ENCODE measurements around the gene GNPTG. TPM values are rescaled to one million over a fixed set of nuclear protein-coding genes. Genes with fewer than 3 reads are reported as not detected.

The GNPTG gene
- total and polyA plus RNA-seq, 5 donors = 39.7 to 47.1 (median 43.5) TPM

- ATAC-seq (peak; percentile 4 to 11), DNase-seq (peak in 2 of 3 donors; percentile 71 to 74)
- Histone ChIP-seq H3K9me3 (ENCODE audit: control insufficient read depth, low read length) (no peaks in the 10 kb centered on the region), H3K27ac (ENCODE audit: low read length) (peak overlapping the region; percentile 22), H3K4me1 (ENCODE audit: control insufficient read depth, insufficient read depth, low read length) (peaks cover 13% of the 10 kb centered on the region), H3K27me3 (ENCODE audit: control insufficient read depth, insufficient read depth) (no peaks in the 10 kb centered on the region), H3K4me3 (ENCODE audit: low read length) (no peak overlapping the region)
- WGBS = 21% methylated on average over 35 of the region's 35 CpGs
- intact Hi-C loops (cut with DNase I) = no loop called here
Observed at GRCh38 chr16:1311738-1312466, 39.8 kb upstream of the GNPTG start.

DNA sequence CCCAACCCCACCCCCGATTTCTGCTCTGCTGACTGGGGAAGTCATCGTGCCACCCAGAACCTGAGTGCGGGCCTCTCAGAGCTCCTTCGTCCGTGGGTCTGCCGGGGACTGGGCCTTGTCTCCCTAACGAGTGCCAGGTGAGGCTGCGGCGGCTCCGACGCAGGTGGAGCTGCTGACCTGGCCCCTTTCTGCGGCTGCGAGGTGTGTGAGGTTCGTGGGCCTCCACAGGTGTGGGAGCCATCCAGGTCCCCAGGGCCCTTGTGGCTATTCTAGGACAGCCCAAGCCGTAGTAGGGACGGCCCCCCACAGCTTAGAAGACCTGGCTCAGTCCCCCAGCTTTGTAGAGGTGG lies 39.3 kb upstream of the GNPTG start:
- ATAC-seq (no peak), DNase-seq (peak in 1 of 3 donors; percentile 49)
- Histone ChIP-seq H3K4me1 (ENCODE audit: control insufficient read depth, insufficient read depth, low read length) (peaks cover 13% of the 10 kb centered on the region), H3K9me3 (ENCODE audit: control insufficient read depth, low read length) (no peaks in the 10 kb centered on the region), H3K4me3 (ENCODE audit: low read length) (no peak overlapping the region), H3K27me3 (ENCODE audit: control insufficient read depth, insufficient read depth) (no peaks in the 10 kb centered on the region), H3K27ac (ENCODE audit: low read length) (peak overlapping the region; percentile 4)
- 78% methylated on average over 16 of the region's 16 CpGs for WGBS
- intact Hi-C loops (cut with DNase I) = no loop called here

GRCh38 chr16:1312903-1313302 lies 38.8 kb upstream of the GNPTG start:
- WGBS = 84% methylated on average over 15 of the region's 15 CpGs
- Histone ChIP-seq H3K4me1 (ENCODE audit: control insufficient read depth, insufficient read depth, low read length) (peaks cover 13% of the 10 kb centered on the region), H3K4me3 (ENCODE audit: low read length) (no peak overlapping the region), H3K27me3 (ENCODE audit: control insufficient read depth, insufficient read depth) (no peaks in the 10 kb centered on the region), H3K27ac (ENCODE audit: low read length) (no peak overlapping the region), H3K9me3 (ENCODE audit: control insufficient read depth, low read length) (no peaks in the 10 kb centered on the region)
- ATAC-seq = no peak
- intact Hi-C loops (cut with DNase I) = no loop called here
- DNase-seq = peak in 2 of 3 donors; percentile 42 to 55

- no peak for ATAC-seq
- H3K4me1 ChIP-seq (ENCODE audit: control insufficient read depth, insufficient read depth, low read length) = peaks cover 13% of the 10 kb centered on the region
- no peaks in the 10 kb centered on the region for H3K27me3 ChIP-seq (ENCODE audit: control insufficient read depth, insufficient read depth)
- H3K27ac ChIP-seq (ENCODE audit: low read length) = no peak overlapping the region
- intact Hi-C loops (cut with DNase I) = no loop called here
- H3K9me3 ChIP-seq (ENCODE audit: control insufficient read depth, low read length) = no peaks in the 10 kb centered on the region
- peak in 2 of 3 donors; percentile 53 to 55 for DNase-seq
- WGBS = 88% methylated on average over 38 of the region's 38 CpGs
- no peak overlapping the region for H3K4me3 ChIP-seq (ENCODE audit: low read length)
Observed at GRCh38 chr16:1313721-1314369, 37.9 kb upstream of the GNPTG start.

- ATAC-seq (no peak), DNase-seq (peak in 2 of 3 donors; percentile 36 to 59)
- intact Hi-C loops (cut with DNase I) = no loop called here
- H3K27me3 ChIP-seq (ENCODE audit: control insufficient read depth, insufficient read depth) = no peaks in the 10 kb centered on the region
- H3K27ac ChIP-seq (ENCODE audit: low read length) = no peak overlapping the region
- H3K9me3 ChIP-seq (ENCODE audit: control insufficient read depth, low read length) = no peaks in the 10 kb centered on the region
- no peak overlapping the region for H3K4me3 ChIP-seq (ENCODE audit: low read length)
- 85% methylated on average over 28 of the region's 28 CpGs for WGBS
- H3K4me1 ChIP-seq (ENCODE audit: control insufficient read depth, insufficient read depth, low read length) = peaks cover 13% of the 10 kb centered on the region
Observed at GRCh38 chr16:1314399-1315068, 37.2 kb upstream of the GNPTG start.

DNA sequence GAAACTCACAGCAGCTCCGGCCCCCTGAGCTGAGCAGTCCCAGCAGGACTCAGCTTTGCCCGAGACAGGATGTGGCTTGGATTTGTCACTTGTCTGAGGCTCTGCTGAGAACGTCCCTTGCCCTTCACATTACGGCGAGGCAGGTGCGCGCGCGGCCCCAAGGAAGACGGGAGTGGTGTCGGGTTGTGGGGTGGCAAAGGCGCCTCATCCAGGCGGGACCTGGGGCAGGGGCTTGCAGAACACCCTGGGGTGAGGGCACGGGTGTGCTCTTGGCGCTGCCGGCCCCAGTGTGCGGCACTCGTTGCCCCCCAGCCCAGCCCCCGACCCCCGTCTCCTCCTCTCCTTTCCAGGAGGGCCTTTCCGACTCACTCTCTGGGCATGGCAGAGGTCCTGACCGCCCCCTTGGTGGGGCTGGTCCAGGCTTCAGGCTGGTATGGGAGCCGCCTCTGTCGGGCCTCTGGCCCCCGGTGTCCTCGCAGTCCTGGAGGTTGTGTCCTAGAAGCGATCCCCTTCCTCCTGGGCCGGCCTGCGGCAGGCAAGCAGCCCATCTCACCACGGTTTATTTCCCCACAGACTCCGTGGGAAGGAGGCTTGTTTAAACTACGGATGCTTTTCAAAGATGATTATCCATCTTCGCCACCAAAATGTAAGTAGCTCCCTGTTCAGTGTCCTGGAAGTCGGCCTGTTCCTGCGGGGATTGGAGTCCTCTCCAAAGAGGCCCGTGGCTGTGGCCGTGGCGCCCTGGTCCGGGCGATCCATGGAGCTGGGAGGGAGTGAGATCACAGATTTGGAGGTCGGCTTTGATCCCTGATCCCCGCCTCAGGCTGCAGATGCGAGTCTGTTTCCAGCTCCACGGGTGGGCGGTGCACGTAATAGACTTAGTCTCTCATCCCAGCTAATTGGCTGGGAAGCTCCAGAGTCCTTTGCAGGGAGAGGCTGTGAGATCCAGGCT lies 36.4 kb upstream of the GNPTG start:
- ATAC-seq = no peak
- Histone ChIP-seq H3K27ac (ENCODE audit: low read length) (no peak overlapping the region), H3K27me3 (ENCODE audit: control insufficient read depth, insufficient read depth) (no peaks in the 10 kb centered on the region), H3K4me1 (ENCODE audit: control insufficient read depth, insufficient read depth, low read length) (peaks cover 13% of the 10 kb centered on the region), H3K4me3 (ENCODE audit: low read length) (no peak overlapping the region), H3K9me3 (ENCODE audit: control insufficient read depth, low read length) (no peaks in the 10 kb centered on the region)
- DNase-seq = peak in 2 of 3 donors; percentile 46 to 48
- intact Hi-C loops (cut with DNase I) = no loop called here
- WGBS = 83% methylated on average over 46 of the region's 46 CpGs

DNA sequence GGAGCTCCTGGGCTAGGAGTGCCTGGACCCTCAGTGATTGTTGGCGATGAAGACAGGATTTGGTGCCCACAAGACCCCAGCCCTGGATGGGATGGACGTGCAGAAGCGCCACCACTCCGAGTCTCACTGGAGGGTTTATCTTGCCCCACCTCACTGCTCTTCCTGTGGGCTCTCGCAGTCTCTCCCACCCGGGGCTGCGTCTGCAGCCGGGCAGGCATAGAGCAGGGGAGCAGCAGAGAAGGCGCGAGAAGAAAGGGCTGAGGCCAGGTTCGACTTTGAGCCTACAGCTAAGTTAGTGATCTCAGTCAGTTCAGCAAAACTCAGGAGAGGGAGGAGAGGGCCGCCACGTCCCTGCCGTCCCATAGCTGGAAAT lies 35.7 kb upstream of the GNPTG start:
- no peak for ATAC-seq
- H3K4me3 ChIP-seq (ENCODE audit: low read length) = no peak overlapping the region
- no peak overlapping the region for H3K27ac ChIP-seq (ENCODE audit: low read length)
- H3K4me1 ChIP-seq (ENCODE audit: control insufficient read depth, insufficient read depth, low read length) = peaks cover 11% of the 10 kb centered on the region
- 86% methylated on average over 14 of the region's 14 CpGs for WGBS
- no peaks in the 10 kb centered on the region for H3K27me3 ChIP-seq (ENCODE audit: control insufficient read depth, insufficient read depth)
- H3K9me3 ChIP-seq (ENCODE audit: control insufficient read depth, low read length) = no peaks in the 10 kb centered on the region
- DNase-seq = peak in 1 of 3 donors; percentile 27
- intact Hi-C loops (cut with DNase I) = no loop called here

- no peak overlapping the region for H3K4me3 ChIP-seq (ENCODE audit: low read length)
- DNase-seq (peak in 2 of 3 donors; percentile 33 to 35), ATAC-seq (no peak)
- intact Hi-C loops (cut with DNase I) = no loop called here
- no peak overlapping the region for H3K27ac ChIP-seq (ENCODE audit: low read length)
- no peaks in the 10 kb centered on the region for H3K9me3 ChIP-seq (ENCODE audit: control insufficient read depth, low read length)
- no peaks in the 10 kb centered on the region for H3K27me3 ChIP-seq (ENCODE audit: control insufficient read depth, insufficient read depth)
- no peaks in the 10 kb centered on the region for H3K4me1 ChIP-seq (ENCODE audit: control insufficient read depth, insufficient read depth, low read length)
- WGBS = 87% methylated on average over 32 of the region's 32 CpGs
Observed at GRCh38 chr16:1317479-1318267, 34.1 kb upstream of the GNPTG start.

DNA sequence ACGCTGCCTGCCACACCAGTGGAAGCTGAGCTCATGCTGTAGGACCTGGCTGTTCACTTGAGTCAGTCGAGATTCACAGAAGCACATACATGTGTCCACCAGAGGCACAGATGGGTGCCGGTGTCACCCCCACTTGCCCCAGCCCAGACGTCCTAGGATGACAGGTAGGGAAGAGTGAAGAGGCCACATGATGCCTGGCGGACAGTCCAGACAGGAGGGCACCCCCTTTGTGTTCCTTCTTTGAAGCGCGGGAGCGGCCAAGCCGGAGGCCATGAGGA lies 33.5 kb upstream of the GNPTG start:
- ATAC-seq = no peak
- intact Hi-C loops (cut with DNase I) = no loop called here
- Histone ChIP-seq H3K27ac (ENCODE audit: low read length) (no peak overlapping the region), H3K9me3 (ENCODE audit: control insufficient read depth, low read length) (no peaks in the 10 kb centered on the region), H3K27me3 (ENCODE audit: control insufficient read depth, insufficient read depth) (no peaks in the 10 kb centered on the region), H3K4me1 (ENCODE audit: control insufficient read depth, insufficient read depth, low read length) (no peaks in the 10 kb centered on the region), H3K4me3 (ENCODE audit: low read length) (no peak overlapping the region)
- DNase-seq = peak in 1 of 3 donors; percentile 46
- 77% methylated on average over 9 of the region's 9 CpGs for WGBS

DNA sequence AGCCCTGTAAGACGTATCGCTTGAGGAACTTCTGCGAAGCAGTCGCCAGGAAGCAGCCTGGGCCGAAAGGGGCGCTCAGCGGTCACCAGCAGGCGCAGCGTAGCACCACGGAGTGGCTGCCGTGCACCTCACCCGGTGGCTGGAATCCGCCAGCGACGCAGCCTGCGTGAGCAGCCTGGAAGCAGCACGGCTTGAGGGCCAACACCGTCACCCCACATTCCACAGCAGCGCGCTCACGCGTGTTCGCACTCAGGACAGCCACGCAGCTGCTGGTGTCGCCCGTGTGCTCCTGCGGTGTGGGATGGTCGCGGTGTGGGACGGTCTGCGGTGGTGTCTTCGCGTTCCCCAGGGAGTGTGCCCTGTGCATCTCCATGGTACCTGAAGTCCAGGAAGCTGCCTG lies 32.7 kb upstream of the GNPTG start:
- WGBS = 93% methylated on average over 33 of the region's 33 CpGs
- H3K4me1 ChIP-seq (ENCODE audit: control insufficient read depth, insufficient read depth, low read length) = no peaks in the 10 kb centered on the region
- no peak overlapping the region for H3K4me3 ChIP-seq (ENCODE audit: low read length)
- peak in 1 of 3 donors; percentile 32 for DNase-seq
- no peak for ATAC-seq
- H3K27me3 ChIP-seq (ENCODE audit: control insufficient read depth, insufficient read depth) = no peaks in the 10 kb centered on the region
- H3K27ac ChIP-seq (ENCODE audit: low read length) = no peak overlapping the region
- intact Hi-C loops (cut with DNase I) = no loop called here
- H3K9me3 ChIP-seq (ENCODE audit: control insufficient read depth, low read length) = no peaks in the 10 kb centered on the region

Data from right cardiac atrium (tissue), 5 donors.